ENCODE measurements around the gene SCD.
A peak's percentile ranks its signal among the peaks of the same experiment; 100 is the strongest.

The SCD gene

GRCh38 chr10:100345570-100346330 is 1.3 kb upstream of the SCD start:
- no peak for TF ChIP-seq CTCF (IDR thresholded peaks at IDR 0.05; ENCODE audit: insufficient read depth, low read depth, low read length, missing control alignments)
- H3K4me3 ChIP-seq (ENCODE audit: low read depth, low read length), result peak overlapping the region; percentile 67
- DNase-seq (ENCODE audit: low read depth), result no peak

GRCh38 chr10:100346351-100346764 is 675 bp upstream of the SCD start:
- peak; percentile 89 for DNase-seq (ENCODE audit: low read depth)
- peak overlapping the region; percentile 67 for H3K4me3 ChIP-seq (ENCODE audit: low read depth, low read length)
- no peak for TF ChIP-seq CTCF (IDR thresholded peaks at IDR 0.05; ENCODE audit: insufficient read depth, low read depth, low read length, missing control alignments)

GRCh38 chr10:100347568-100348195 is 649 bp downstream of the SCD start:
- no peak for TF ChIP-seq CTCF (IDR thresholded peaks at IDR 0.05; ENCODE audit: insufficient read depth, low read depth, low read length, missing control alignments)
- no peak for DNase-seq (ENCODE audit: low read depth)
- peak overlapping the region; percentile 67 for H3K4me3 ChIP-seq (ENCODE audit: low read depth, low read length)

DNA sequence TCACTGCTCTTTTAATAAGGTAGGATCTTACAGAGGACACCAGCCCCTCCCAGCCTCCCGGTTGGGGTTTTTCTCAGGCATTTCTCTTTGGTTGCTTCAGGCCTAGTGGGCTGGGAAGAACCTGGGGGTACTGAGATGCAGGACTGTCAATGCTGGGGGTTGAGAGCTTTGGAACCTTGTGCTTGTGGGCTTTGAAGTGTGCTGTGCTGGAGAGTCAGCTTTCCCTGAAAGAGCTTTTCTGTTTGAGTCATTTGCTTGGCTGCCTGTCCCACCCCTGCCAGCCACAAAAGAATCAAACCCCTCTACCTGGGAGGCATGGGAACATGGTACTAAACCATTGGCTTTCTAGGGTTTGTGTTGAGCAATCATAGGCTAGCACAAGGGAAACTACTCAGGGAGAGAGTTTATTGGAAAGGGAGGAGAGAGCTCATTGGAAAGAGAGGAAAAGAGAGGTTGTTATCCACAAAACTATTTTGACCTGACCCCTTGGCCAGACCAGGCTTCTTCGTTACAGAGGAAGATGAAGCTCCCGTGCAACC is 1.4 kb downstream of the SCD start:
- peak overlapping the region; percentile 67 for H3K4me3 ChIP-seq (ENCODE audit: low read depth, low read length)
- TF ChIP-seq CTCF (IDR thresholded peaks at IDR 0.05; ENCODE audit: insufficient read depth, low read depth, low read length, missing control alignments), result no peak

GRCh38 chr10:100349087-100349486 is 2.1 kb downstream of the SCD start:
- peak overlapping the region; percentile 67 for H3K4me3 ChIP-seq (ENCODE audit: low read depth, low read length)
- TF ChIP-seq CTCF (IDR thresholded peaks at IDR 0.05; ENCODE audit: insufficient read depth, low read depth, low read length, missing control alignments), result no peak
- no peak for DNase-seq (ENCODE audit: low read depth)

More for the DNA sequence above, 1.4 kb downstream of the SCD start:
- DNase-seq (ENCODE audit: low read depth), result no peak

DNA sequence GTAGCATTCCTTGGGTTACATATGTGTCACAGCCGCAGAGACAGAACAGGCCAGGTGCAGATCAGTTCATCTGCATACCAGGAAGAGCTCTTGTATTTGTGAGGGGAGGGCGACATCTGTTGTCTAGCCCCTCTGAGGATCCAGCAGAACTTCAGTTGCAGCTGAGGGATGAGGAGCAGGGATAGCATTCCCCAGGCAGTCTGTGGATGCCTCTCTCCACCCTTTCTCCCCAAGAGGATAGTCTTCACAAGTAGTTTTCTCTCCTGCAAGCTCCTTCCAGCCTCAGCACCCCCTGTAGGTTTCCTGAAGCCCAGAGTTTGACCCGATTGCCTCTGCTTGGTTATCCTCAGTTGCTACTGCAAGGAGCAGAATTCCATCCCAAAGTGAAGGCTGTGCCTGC is 2.6 kb downstream of the SCD start:
- DNase-seq (ENCODE audit: low read depth), result no peak
- peak overlapping the region; percentile 67 for H3K4me3 ChIP-seq (ENCODE audit: low read depth, low read length)
- TF ChIP-seq CTCF (IDR thresholded peaks at IDR 0.05; ENCODE audit: insufficient read depth, low read depth, low read length, missing control alignments), result no peak

Measured in GM12865 (cell line).